ENCODE results near the gene SNCB. TPM values are rescaled to one million over a fixed set of nuclear protein-coding genes. Genes with fewer than 3 reads are reported as not detected.

Gene SNCB
- total and polyA plus RNA-seq, 9 donors: 0.13 TPM; not detected in 8

- Histone ChIP-seq H3K36me3 (no peaks in the 10 kb centered on the region), H3K4me1 (ENCODE audit: insufficient read depth) (no peaks in the 10 kb centered on the region), H3K9me3 (no peaks in the 10 kb centered on the region), H3K27me3 (no peaks in the 10 kb centered on the region), H3K4me3 (no peak overlapping the region), H3K27ac (no peak overlapping the region)
- WGBS, 3 donors: 48 to 65% (median 62%) methylated on average over 3 to 4 of the region's 4 CpGs
- DNase-seq: no peak
- TF ChIP-seq, protein P1, sequence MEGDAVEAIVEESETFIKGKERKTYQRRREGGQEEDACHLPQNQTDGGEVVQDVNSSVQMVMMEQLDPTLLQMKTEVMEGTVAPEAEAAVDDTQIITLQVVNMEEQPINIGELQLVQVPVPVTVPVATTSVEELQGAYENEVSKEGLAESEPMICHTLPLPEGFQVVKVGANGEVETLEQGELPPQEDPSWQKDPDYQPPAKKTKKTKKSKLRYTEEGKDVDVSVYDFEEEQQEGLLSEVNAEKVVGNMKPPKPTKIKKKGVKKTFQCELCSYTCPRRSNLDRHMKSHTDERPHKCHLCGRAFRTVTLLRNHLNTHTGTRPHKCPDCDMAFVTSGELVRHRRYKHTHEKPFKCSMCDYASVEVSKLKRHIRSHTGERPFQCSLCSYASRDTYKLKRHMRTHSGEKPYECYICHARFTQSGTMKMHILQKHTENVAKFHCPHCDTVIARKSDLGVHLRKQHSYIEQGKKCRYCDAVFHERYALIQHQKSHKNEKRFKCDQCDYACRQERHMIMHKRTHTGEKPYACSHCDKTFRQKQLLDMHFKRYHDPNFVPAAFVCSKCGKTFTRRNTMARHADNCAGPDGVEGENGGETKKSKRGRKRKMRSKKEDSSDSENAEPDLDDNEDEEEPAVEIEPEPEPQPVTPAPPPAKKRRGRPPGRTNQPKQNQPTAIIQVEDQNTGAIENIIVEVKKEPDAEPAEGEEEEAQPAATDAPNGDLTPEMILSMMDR (IDR thresholded peaks at IDR 0.05): no peak
- TF ChIP-seq POLR2A (IDR thresholded peaks at IDR 0.05) (no peak), EP300 (IDR thresholded peaks at IDR 0.05) (no peak)
- intact Hi-C loops (cut with DNase I): no loop called here
These were observed 8.9 kb upstream of the SNCB start for GRCh38 chr5:176639208-176639607.

DNA sequence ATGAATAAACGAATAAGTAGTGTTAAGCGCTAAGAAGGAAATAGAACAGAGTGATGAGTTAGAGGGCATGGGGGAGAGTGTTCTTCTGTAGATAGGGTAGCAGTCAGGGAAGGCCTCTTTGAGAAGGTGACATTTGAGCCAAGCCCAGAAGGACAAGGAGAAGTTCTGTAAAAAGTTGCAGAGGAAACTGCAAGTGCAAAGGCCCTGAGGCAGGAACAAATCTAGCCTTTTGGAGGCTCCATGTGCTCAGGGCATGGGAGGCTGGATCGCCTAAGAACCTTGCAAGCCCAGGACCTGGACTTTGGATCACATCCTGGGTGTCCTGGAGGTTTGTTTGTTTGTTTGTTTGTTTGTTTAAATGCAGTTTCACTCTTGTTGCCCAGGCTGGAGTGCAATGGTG lies 8.1 kb upstream of the SNCB start:
- no peak overlapping the region for H3K4me3 ChIP-seq
- no peaks in the 10 kb centered on the region for H3K4me1 ChIP-seq (ENCODE audit: insufficient read depth)
- H3K36me3 ChIP-seq: no peaks in the 10 kb centered on the region
- TF ChIP-seq, protein P1 (IDR thresholded peaks at IDR 0.05): no peak
- TF ChIP-seq POLR2A (IDR thresholded peaks at IDR 0.05) (no peak), EP300 (IDR thresholded peaks at IDR 0.05) (no peak)
- 92 to 95% (median 95%) methylated on average over 3 of the region's 3 CpGs for WGBS, 3 donors
- H3K27ac ChIP-seq: no peak overlapping the region
- intact Hi-C loops (cut with DNase I): no loop called here
- DNase-seq: no peak
- H3K9me3 ChIP-seq: no peaks in the 10 kb centered on the region
- no peaks in the 10 kb centered on the region for H3K27me3 ChIP-seq

DNA sequence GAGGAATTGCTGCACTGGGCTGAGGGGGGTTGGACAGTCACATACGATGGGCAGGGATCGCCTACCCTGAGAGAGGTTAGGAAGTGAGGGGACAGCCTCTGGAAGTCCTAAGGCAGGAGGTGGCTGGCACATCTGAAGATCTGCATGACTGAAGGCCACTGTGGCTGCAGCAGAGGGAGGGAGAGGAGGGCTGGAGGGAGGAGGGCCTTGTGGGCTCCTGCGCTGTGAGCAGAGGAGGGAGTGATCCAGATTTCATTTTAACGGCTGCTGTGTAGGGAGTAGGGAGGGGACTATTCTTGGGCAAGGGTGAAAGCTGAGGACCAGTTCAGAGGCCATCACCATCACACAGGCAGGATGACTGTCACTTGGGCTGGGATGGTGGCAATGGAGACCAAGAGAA lies 7.2 kb upstream of the SNCB start:
- WGBS, 3 donors: 36 to 47% (median 42%) methylated on average over 4 of the region's 4 CpGs
- intact Hi-C loops (cut with DNase I): no loop called here

DNA sequence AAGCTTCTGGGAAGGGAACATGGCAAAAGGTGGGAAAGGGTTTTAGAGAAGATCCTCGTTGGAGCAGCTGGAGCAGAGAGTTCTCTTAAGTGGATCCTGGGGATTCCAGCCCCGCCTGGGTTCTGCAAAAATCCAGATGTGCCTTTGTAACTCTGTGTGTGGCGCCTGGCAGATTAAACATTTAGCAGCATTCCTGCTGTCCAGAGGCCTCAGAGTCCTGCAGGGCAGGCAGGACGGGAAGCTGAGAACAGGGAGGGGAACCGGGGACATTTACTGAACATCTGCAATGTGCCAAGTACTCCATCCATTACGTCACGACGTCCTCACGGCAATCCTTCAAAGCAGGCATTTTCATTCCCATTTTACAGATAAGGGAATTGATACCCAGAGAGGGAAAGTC lies 6.1 kb upstream of the SNCB start:
- H3K27me3 ChIP-seq: no peaks in the 10 kb centered on the region
- H3K9me3 ChIP-seq: no peaks in the 10 kb centered on the region
- WGBS, 3 donors: 30 to 53% (median 35%) methylated on average over 9 of the region's 9 CpGs
- TF ChIP-seq POLR2A (IDR thresholded peaks at IDR 0.05): no peak
- TF ChIP-seq EP300 (IDR thresholded peaks at IDR 0.05): no peak
- TF ChIP-seq, protein P1 (IDR thresholded peaks at IDR 0.05): no peak
- H3K4me1 ChIP-seq (ENCODE audit: insufficient read depth): no peaks in the 10 kb centered on the region
- no peak overlapping the region for H3K4me3 ChIP-seq
- intact Hi-C loops (cut with DNase I): no loop called here
- H3K27ac ChIP-seq: no peak overlapping the region
- no peak for DNase-seq
- no peaks in the 10 kb centered on the region for H3K36me3 ChIP-seq

More for the DNA sequence above, 7.2 kb upstream of the SNCB start:
- no peak for DNase-seq
- H3K9me3 ChIP-seq: no peaks in the 10 kb centered on the region
- H3K36me3 ChIP-seq: no peaks in the 10 kb centered on the region
- no peak for TF ChIP-seq POLR2A (IDR thresholded peaks at IDR 0.05)
- TF ChIP-seq EP300 (IDR thresholded peaks at IDR 0.05): no peak
- TF ChIP-seq, protein P1 (IDR thresholded peaks at IDR 0.05): no peak
- no peaks in the 10 kb centered on the region for H3K27me3 ChIP-seq
- H3K27ac ChIP-seq: no peak overlapping the region
- H3K4me1 ChIP-seq (ENCODE audit: insufficient read depth): no peaks in the 10 kb centered on the region
- H3K4me3 ChIP-seq: no peak overlapping the region

Data from ovary (tissue), 9 donors.